Esophagus mucosa (tissue), 1 donor: Measurements from ENCODE around the gene NR3C1. TPM values are rescaled to one million over a fixed set of nuclear protein-coding genes. Genes with fewer than 3 reads are reported as not detected.

ENCODE experiments used
- ATAC-seq: fragments of 200-7000 bp; cut with Tn5 transposase; one replicate; pipeline ENCODE4 v1.9.1; 2020
- total RNA-seq: library from RNA; stranded (reverse); gene quantifications from one replicate; pipeline ENCODE4 v1.2.4, GENCODE V29; 2023
- donor health status: DM: yes; HTN: yes; CAD: no.

The NR3C1 gene
- total RNA-seq, 1 donor from 2014 or later, result 32.4 TPM

- no peak for ATAC-seq
Observed at GRCh38 chr5:143229896-143230675, 173.4 kb downstream of the NR3C1 start.

DNA sequence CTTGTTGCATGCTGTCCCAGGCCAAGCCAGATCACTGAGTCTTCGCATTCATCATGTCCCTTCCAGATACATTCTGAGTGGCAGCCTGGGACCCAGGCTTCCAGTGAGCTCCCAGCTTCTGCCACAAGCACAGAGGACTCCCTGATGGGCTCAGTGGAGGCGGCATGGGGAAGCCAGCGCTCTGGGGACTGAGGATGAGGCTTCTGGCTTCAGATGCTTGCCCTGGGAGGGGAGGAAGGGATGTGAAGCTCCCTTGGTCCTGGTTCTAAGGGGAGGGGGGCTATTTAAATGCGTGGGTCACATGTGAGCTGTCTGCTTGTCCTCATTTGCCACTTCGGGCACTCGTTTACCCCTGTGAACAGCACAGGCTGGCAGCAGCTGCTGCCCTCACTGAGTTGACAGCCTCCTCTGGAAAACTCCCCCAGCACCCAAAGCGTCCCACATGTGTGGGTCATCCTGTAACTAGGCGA, 174.0 kb downstream of the NR3C1 start:
- ATAC-seq, result no peak

- ATAC-seq, result no peak
Observed at GRCh38 chr5:143228597-143229293, 174.7 kb downstream of the NR3C1 start.
